Occipital lobe (tissue), 2 donors: ENCODE measurements around the gene CHRNB2. TPM values are rescaled to one million over a fixed set of nuclear protein-coding genes. Genes with fewer than 3 reads are reported as not detected.
A peak's percentile ranks its signal among the peaks of the same experiment; 100 is the strongest.
"Not testable (repeated sequence)": the region's sequence is repeated elsewhere in the genome, so short reads cannot be mapped to it uniquely, and the experiment has no call there.

Source experiments
- DNase-seq: peaks from one replicate; lab custom pipeline; 2025; lab: John Stamatoyannopoulos, UW
- total RNA-seq: library from RNA; depleted of rRNA; stranded (reverse); fragments of >200 nt; gene quantifications from one replicate; pipeline ENCODE4 v1.2.3, GENCODE V29; 2014

Gene CHRNB2
- 20.4 TPM for total RNA-seq

- DNase-seq = peak; percentile 79
These were observed at the start of gene CHRNB2 for GRCh38 chr1:154567386-154568156. Gene CHRNB2 (plus strand): TSS chr1:154567778. CDS start chr1:154568045, 267 bp downstream.

GRCh38 chr1:154519591-154519991 is 48.0 kb upstream of the CHRNB2 start:
- no peak for DNase-seq

- DNase-seq = no peak
These were observed 47.2 kb upstream of the CHRNB2 start for GRCh38 chr1:154520333-154520732.

- no peak for DNase-seq
These were observed 45.9 kb upstream of the CHRNB2 start for GRCh38 chr1:154521695-154522094.

GRCh38 chr1:154524881-154525280 is 42.7 kb upstream of the CHRNB2 start:
- DNase-seq = no peak

GRCh38 chr1:154527192-154527591 is 40.4 kb upstream of the CHRNB2 start:
- no peak for DNase-seq

DNA sequence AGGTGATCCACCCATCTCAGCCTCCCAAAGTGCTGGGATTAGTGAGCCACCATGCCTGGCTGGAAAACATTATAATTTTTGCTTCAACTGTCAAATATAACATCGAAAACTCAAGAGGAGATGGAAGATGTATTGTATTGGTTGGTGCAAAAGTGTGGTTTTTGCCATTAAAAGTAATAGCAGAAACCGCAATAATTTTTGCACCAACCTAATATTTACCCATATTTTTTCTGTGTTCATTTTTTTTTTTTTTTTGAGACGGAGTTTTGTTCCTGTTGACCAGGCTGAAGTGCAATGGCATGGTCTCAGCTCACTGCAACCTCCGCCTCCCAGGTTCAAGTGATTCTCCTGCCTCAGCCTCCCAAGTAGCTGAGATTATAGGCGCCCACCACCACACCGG is 38.3 kb upstream of the CHRNB2 start:
- no peak for DNase-seq

- not testable (repeated sequence) for DNase-seq
These were observed 35.6 kb upstream of the CHRNB2 start for GRCh38 chr1:154531950-154532349.

GRCh38 chr1:154533952-154534844 is 33.4 kb upstream of the CHRNB2 start:
- no peak for DNase-seq

DNA sequence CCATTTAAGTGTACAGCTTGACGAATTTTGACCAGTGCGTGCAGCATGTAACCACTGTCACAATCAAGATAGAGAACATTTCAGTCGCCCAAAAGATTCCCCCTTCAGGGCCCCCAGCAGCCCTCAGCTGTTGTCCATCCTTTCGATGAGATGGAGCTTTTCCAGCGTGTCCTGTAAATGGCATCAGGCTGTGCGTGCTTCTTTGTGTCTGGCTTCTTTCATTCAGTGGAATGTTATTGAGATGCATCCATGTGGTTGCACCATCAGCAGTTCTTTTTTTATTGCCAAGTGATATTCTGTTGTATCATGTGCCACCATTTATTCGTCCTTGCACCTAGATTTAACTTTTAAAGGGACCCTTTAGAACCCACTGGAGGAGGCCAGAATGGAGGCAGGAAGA is 31.0 kb upstream of the CHRNB2 start:
- DNase-seq = no peak

DNA sequence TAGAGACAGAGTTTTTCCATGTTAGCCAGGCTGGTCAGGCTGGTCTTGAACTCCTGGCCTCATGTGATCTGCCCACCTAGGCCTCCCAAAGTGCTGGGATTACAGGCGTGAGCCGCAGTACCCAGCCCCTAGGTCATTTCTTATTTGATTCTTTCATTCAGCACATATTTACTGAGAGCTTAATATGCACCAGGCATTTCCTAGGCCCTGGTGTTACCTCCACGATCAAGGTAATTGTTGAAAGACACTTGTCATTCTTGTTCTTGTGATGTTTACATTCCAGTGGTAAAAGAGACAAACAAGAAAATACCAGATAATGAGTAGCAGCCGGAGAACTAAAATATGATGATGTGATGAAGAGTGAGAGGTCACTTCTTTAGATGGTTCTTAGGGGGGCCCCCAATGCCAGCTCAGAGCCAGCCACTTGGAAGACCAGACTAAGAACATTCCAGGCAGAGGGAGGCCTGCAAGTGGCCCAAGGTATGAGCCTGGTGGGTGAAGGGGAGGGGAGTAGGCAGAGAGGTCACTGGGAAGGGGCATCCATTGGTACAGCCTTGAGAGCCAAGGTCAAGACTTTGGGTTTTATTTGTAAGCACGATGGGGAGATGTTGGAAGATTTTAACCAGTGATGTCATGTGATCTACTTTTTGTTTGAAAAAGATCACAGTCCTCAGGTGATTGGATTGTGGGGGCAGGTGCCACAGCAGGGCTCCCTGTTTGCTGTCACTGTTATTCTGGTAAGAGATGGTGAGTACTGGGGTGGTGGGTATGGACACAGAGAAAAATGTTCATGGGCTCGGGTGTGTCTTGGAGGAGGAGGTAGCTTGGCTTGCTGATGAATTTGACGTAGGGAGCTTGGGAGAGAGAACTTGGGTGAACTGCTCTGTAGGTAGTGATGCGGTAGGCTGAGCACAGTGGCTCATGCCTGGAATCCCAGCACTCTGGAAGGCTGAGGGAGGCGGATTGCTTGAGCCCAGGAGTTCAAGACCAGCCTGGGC is 27.8 kb upstream of the CHRNB2 start:
- DNase-seq = no peak

- no peak for DNase-seq
These were observed 26.3 kb upstream of the CHRNB2 start for GRCh38 chr1:154541231-154541630.

- peak; percentile 11 for DNase-seq
These were observed 21.1 kb upstream of the CHRNB2 start for GRCh38 chr1:154546264-154547063.

GRCh38 chr1:154547105-154547732 is 20.4 kb upstream of the CHRNB2 start:
- DNase-seq = no peak

- no peak for DNase-seq
These were observed 19.6 kb upstream of the CHRNB2 start for GRCh38 chr1:154548028-154548427.

DNA sequence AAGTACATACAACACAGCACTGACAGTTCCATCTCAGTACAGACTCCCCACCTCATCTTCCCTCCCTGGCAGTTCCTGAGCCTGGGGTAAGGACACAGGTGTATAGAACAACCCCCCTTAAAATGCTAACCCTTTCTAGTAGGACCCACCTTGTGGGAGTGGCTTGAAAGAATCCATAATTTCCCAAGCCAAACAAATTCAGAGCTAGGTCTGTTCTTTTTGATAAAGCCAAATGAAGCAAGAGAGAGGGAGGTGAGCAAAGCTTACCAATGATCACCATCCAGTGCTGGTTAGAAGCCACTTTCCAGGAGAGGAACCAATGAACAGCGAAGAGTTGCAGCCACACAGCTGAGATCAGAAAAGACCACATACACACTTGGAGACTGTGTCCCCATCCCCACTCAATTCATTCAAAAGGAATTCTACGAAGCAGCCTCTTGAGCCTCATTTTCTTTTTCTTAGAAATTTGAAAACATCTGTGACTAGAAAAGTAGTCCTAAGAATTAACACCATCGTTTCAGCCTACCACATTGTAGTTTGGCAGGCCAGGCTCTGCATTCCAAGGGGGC is 18.3 kb upstream of the CHRNB2 start:
- no peak for DNase-seq

DNA sequence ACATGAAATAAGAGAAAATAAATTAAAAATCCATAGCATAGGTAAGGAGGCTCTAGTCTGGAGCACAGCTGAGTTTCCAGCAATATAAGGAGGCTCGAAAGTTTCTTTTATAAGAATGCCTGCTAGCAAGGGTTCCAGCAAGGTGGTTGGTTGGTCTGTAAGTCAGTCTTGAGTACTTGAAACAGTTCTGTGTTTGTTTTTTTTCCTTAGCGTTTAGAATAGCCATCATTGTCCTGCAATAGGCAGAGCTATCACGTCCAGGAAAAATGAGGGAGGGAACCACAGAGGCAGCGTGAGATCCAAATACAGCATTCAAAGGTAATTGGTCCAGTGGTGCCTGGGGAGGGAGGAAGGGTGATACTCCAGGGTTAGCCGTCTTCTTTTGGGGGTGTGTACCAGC is 17.5 kb upstream of the CHRNB2 start:
- DNase-seq = no peak

DNA sequence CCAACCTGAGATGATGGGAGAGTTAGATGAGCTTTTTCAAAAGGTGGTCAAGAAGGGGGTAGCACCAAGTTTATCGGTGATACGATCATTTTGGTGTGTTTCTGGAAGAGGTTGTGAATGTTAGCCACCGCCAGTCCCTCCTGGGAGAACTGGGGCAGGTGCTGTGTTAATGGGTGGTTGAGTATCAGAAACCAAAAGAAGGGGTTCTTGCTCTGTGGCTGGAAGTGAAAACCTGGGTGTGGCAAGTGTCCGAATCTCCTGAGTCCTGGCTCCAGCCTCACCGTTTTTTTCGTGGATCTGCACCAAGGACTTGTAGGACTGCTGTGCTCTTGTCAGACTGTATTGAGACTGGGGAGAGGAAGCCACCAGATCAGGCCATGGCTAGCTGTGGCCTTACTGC is 16.9 kb upstream of the CHRNB2 start:
- no peak for DNase-seq

GRCh38 chr1:154551474-154551873 is 16.1 kb upstream of the CHRNB2 start:
- DNase-seq = no peak

DNA sequence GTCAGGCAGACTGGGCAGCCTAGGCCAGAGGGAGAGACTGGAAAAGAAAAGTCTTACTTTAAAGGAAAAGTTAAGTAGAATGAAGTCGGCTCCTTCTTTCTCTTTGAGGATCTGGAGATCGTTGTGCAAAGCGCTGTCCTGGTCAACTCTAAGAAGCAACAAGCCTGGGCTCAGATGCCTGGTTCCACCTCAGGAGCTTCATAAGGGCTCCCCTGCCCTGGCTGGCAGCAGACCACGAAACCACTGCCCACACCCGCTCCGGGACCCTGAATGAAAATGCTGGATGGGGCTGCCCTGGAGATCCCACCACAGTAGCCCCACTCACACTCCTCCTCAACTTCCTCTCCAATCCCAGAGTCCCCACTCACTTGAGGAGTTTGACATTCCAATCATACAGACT is 15.5 kb upstream of the CHRNB2 start:
- no peak for DNase-seq
